SU-DHL-6 (cell line): ENCODE measurements around the gene GRIK1.

ENCODE experiments used
- H2AFZ ChIP-seq: fragments of 200-600 bp; sonication (generic); 2 replicates; pipeline ENCODE4 v1.6.1; 2014; ENCODE audit warnings: low read depth, mild to moderate bottlenecking, moderate library complexity, mixed read lengths, antibody characterized with exemption, low read length; ENCODE audit not compliant: severe bottlenecking
- H3F3A ChIP-seq: fragments of 200-600 bp; shearing (Covaris generic); 2 replicates; pipeline ENCODE4 v1.6.0; 2016; ENCODE audit warnings: antibody characterized with exemption, mild to moderate bottlenecking; ENCODE audit not compliant: insufficient read depth
- H3K27ac ChIP-seq: fragments of 200-600 bp; sonication (generic); 2 replicates; pipeline ENCODE4 v1.5.1; 2016; ENCODE audit warnings: low read depth, mild to moderate bottlenecking, low read length, moderate library complexity, mixed read lengths
- H3K27me3 ChIP-seq: fragments of 200-600 bp; sonication (generic), shearing (Covaris generic); 2 replicates; pipeline ENCODE4 v1.6.0; 2014; ENCODE audit warnings: mild to moderate bottlenecking, low read length
- H3K36me3 ChIP-seq: fragments of 200-600 bp; sonication (generic); 2 replicates; pipeline ENCODE4 v1.6.1; 2014; ENCODE audit warnings: mild to moderate bottlenecking, low read length, mixed read lengths
- H3K4me2 ChIP-seq: fragments of 300-600, 200-600 bp; shearing (Covaris generic), sonication (generic); 2 replicates; pipeline ENCODE4 v1.6.0; 2014; ENCODE audit warnings: low read length, low read depth, mild to moderate bottlenecking; ENCODE audit not compliant: poor library complexity, severe bottlenecking
- H3K4me3 ChIP-seq: fragments of 200-600 bp; sonication (generic); 2 replicates; pipeline ENCODE4 v1.5.1; 2014; ENCODE audit warnings: antibody characterized with exemption, low read length, mild to moderate bottlenecking, mixed read lengths; ENCODE audit not compliant: insufficient read depth, poor library complexity, severe bottlenecking
- H3K79me2 ChIP-seq: fragments of 200-600 bp; sonication (generic); 2 replicates; pipeline ENCODE4 v1.6.1; 2014; ENCODE audit warnings: mild to moderate bottlenecking, low read length, moderate library complexity; ENCODE audit not compliant: insufficient read depth
- H3K9ac ChIP-seq: fragments of 200-600 bp; sonication (generic); 2 replicates; pipeline ENCODE4 v1.7.0; 2014; ENCODE audit warnings: mild to moderate bottlenecking, low read length
- H3K9me2 ChIP-seq: fragments of 200-600 bp; sonication (generic); replicated peaks from 2 replicates; pipeline ENCODE4 v1.6.1; 2014; ENCODE audit warnings: low read length; ENCODE audit not compliant: insufficient read depth
- H3K9me3 ChIP-seq: fragments of 200-600 bp; sonication (generic); 2 replicates; pipeline ENCODE4 v1.6.1; 2014; ENCODE audit warnings: low read length, mixed read lengths; ENCODE audit not compliant: insufficient read depth
- H4K20me1 ChIP-seq: fragments of 200-600 bp; sonication (generic); 2 replicates; pipeline ENCODE4 v1.6.1; 2014; ENCODE audit warnings: low read depth, mild to moderate bottlenecking, antibody characterized with exemption, low read length, moderate library complexity, mixed read lengths
- EZH2phosphoT487 ChIP-seq: fragments of 200-600 bp; sonication (generic), shearing (Covaris generic); conservative IDR thresholded peaks from 2 replicates; pipeline ENCODE4 v1.6.1; 2018; ENCODE audit warnings: mild to moderate bottlenecking, antibody characterized with exemption, low read length, moderate library complexity, mixed read lengths
- TF ChIP-seq, protein P1 (sequence below): fragments of 200-600 bp; sonication (generic); IDR thresholded peaks from one replicate; pipeline ENCODE4 v1.5.1; 2017; ENCODE audit warnings: antibody characterized with exemption, mild to moderate bottlenecking, low read length, moderate library complexity; ENCODE audit not compliant: insufficient read depth, poor library complexity, severe bottlenecking

The GRIK1 gene

DNA sequence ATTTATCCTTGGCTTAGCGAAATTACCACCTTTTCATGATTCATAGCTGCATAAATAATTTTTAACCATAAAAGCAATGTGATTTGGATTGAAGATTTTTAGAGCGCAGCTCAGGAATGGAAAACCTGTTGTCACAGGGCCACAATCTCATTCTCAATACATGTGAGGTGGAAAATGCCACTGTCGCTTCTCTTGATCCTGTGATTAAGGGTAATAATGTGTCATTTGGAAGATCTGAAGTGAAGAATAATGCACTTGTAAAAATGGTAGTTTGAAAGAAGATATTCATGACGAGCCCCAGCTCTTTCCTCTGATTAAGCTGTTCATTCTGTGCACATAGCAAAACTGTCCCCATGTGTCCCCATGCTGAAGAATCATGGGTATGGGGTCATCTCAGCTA is 410.7 kb downstream of the GRIK1 start:
- Histone ChIP-seq H3K9me3 (peaks cover 15% of the 10 kb centered on the region), H4K20me1 (no peaks in the 10 kb centered on the region), H3K27ac (no peak overlapping the region), H3K4me3 (no peak overlapping the region), H3K9ac (no peak overlapping the region), H3K9me2 (no peaks in the 10 kb centered on the region), H3K27me3 (no peaks in the 10 kb centered on the region), H3K79me2 (no peaks in the 10 kb centered on the region), H2AFZ (no peak overlapping the region), H3K36me3 (no peaks in the 10 kb centered on the region), H3F3A (no peaks in the 10 kb centered on the region), H3K4me2 (no peak overlapping the region)
- TF ChIP-seq, protein P1, sequence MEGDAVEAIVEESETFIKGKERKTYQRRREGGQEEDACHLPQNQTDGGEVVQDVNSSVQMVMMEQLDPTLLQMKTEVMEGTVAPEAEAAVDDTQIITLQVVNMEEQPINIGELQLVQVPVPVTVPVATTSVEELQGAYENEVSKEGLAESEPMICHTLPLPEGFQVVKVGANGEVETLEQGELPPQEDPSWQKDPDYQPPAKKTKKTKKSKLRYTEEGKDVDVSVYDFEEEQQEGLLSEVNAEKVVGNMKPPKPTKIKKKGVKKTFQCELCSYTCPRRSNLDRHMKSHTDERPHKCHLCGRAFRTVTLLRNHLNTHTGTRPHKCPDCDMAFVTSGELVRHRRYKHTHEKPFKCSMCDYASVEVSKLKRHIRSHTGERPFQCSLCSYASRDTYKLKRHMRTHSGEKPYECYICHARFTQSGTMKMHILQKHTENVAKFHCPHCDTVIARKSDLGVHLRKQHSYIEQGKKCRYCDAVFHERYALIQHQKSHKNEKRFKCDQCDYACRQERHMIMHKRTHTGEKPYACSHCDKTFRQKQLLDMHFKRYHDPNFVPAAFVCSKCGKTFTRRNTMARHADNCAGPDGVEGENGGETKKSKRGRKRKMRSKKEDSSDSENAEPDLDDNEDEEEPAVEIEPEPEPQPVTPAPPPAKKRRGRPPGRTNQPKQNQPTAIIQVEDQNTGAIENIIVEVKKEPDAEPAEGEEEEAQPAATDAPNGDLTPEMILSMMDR: no peak
- TF ChIP-seq EZH2phosphoT487: no peak

- Histone ChIP-seq H3K9me2 (no peaks in the 10 kb centered on the region), H3F3A (no peaks in the 10 kb centered on the region), H3K27me3 (no peaks in the 10 kb centered on the region), H3K9ac (no peak overlapping the region), H4K20me1 (no peaks in the 10 kb centered on the region), H3K4me3 (no peak overlapping the region), H3K27ac (no peak overlapping the region), H3K36me3 (no peaks in the 10 kb centered on the region), H2AFZ (no peak overlapping the region), H3K9me3 (peaks cover 15% of the 10 kb centered on the region), H3K4me2 (no peak overlapping the region), H3K79me2 (no peaks in the 10 kb centered on the region)
- TF ChIP-seq, protein P1: no peak
- TF ChIP-seq EZH2phosphoT487: no peak
These were observed 413.3 kb downstream of the GRIK1 start for GRCh38 chr21:29526545-29526944.

DNA sequence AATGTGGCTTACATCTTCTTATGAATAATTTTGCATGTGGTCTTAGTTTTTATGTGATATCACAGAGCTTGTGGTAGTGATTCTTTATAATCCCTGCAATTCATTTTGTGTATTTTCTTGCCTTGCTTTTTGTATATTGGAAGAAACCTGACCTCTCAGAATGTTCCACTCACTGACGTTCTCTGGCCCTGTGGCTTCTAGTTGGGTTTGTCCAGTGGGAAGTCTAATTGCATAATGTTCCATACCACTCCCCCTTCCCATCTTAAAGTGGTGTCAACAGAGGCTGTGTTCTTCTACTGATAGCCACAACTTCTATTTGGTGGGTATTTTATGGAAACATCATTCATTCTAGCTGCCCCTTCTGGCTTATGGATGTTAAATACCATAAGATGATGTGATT is 415.7 kb downstream of the GRIK1 start:
- Histone ChIP-seq H2AFZ (no peak overlapping the region), H3K4me2 (no peak overlapping the region), H3K79me2 (no peaks in the 10 kb centered on the region), H4K20me1 (no peaks in the 10 kb centered on the region), H3K9me3 (peaks cover 15% of the 10 kb centered on the region), H3K9me2 (no peaks in the 10 kb centered on the region), H3F3A (no peaks in the 10 kb centered on the region), H3K27me3 (no peaks in the 10 kb centered on the region), H3K4me3 (no peak overlapping the region), H3K9ac (no peak overlapping the region), H3K36me3 (no peaks in the 10 kb centered on the region), H3K27ac (no peak overlapping the region)
- TF ChIP-seq, protein P1: no peak
- no peak for TF ChIP-seq EZH2phosphoT487
